GM12875 (cell line): ENCODE measurements around the gene NDUFA8.
A peak's percentile ranks its signal among the peaks of the same experiment; 100 is the strongest.

ENCODE experiments used
- H3K4me3 ChIP-seq: one replicate; pipeline ENCODE4 v1.5.1; 2011; ENCODE audit warnings: low read depth, low read length, control low read depth
- CTCF ChIP-seq: IDR thresholded peaks from 2 replicates; pipeline ENCODE4 v1.5.1; 2011; ENCODE audit warnings: low read depth, mild to moderate bottlenecking, control low read depth, inconsistent platforms, low read length, moderate library complexity, borderline replicate concordance; ENCODE audit not compliant: insufficient read depth

The NDUFA8 gene

GRCh38 chr9:122126331-122127261 is 33.0 kb downstream of the NDUFA8 start:
- no peak overlapping the region for H3K4me3 ChIP-seq
- 0 out of 2 replicates have a peak, but pooled peaks have one; percentile 13 for TF ChIP-seq CTCF

GRCh38 chr9:122125509-122126330 is 33.9 kb downstream of the NDUFA8 start:
- no peak for TF ChIP-seq CTCF
- H3K4me3 ChIP-seq = no peak overlapping the region

GRCh38 chr9:122125158-122125508 is 34.4 kb downstream of the NDUFA8 start:
- no peak overlapping the region for H3K4me3 ChIP-seq
- peak; percentile 92 for TF ChIP-seq CTCF

GRCh38 chr9:122124528-122124927 is 35.1 kb downstream of the NDUFA8 start:
- no peak for TF ChIP-seq CTCF
- H3K4me3 ChIP-seq = no peak overlapping the region

GRCh38 chr9:122124048-122124447 is 35.5 kb downstream of the NDUFA8 start:
- TF ChIP-seq CTCF = no peak
- no peak overlapping the region for H3K4me3 ChIP-seq

- peak; percentile 96 for TF ChIP-seq CTCF
- no peak overlapping the region for H3K4me3 ChIP-seq
These were observed 36.5 kb downstream of the NDUFA8 start for GRCh38 chr9:122122903-122123632.
